ENCODE measurements around the gene FANCF. TPM values are rescaled to one million over a fixed set of nuclear protein-coding genes. Genes with fewer than 3 reads are reported as not detected.

The FANCF gene
- total and polyA plus RNA-seq, 2 donors (not counting 1 experiment from before 2014, with no cell fraction given) = 4.3 to 26.6 TPM

GRCh38 chr11:22599458-22599857 is 26.2 kb downstream of the FANCF start:
- Histone ChIP-seq H3K4me3 (ENCODE audit: control extremely low read depth in 1 of 5, extremely low read depth in 1 of 5, insufficient read depth in 1 of 5, low read depth in 2 of 5, low read length in 4 of 5) (no peak overlapping the region), H3K36me3 (replicated peaks in 1 of 2; ENCODE audit: control extremely low read depth in 1 of 2, control insufficient read depth in 1 of 2, extremely low read depth in 1 of 2, insufficient read depth in 2 of 2, low read length in 1 of 2) (no peaks in the 10 kb centered on the region), H4K20me1 (ENCODE audit: control insufficient read depth, insufficient read depth, low read length, poor library complexity, severe bottlenecking) (no peaks in the 10 kb centered on the region), H3K9me3 (ENCODE audit: control extremely low read depth in 1 of 3, control insufficient read depth in 2 of 3, insufficient read depth in 1 of 3, low read length in 2 of 3) (no peaks in the 10 kb centered on the region), H3K79me2 (ENCODE audit: control insufficient read depth, insufficient read depth, low read length) (no peaks in the 10 kb centered on the region), H3K4me2 (replicated peaks; ENCODE audit: low read depth, low read length, poor library complexity, severe bottlenecking) (no peak overlapping the region), H3K4me1 (ENCODE audit: control insufficient read depth in 2 of 2, insufficient read depth in 2 of 2, low read length in 2 of 2) (no peaks in the 10 kb centered on the region), H3K27me3 (replicated peaks in 1 of 4; ENCODE audit: control extremely low read depth in 1 of 4, control insufficient read depth in 3 of 4, insufficient read depth in 4 of 4, low read length in 3 of 4) (peaks cover 0 to 5% (median 0%) of the 10 kb centered on the region in 4 experiments), H3K27ac (ENCODE audit: low read length in 2 of 2) (no peak overlapping the region), H2AFZ (ENCODE audit: insufficient read depth, low read depth, low read length, poor library complexity, severe bottlenecking) (no peak overlapping the region), H3K9ac (ENCODE audit: low read length) (no peak overlapping the region)
- no peaks in the 10 kb centered on the region for H3K4me1 Mint-ChIP-seq
- H3K27ac Mint-ChIP-seq = no peak overlapping the region
- peaks cover 13% of the 10 kb centered on the region for H3K27me3 Mint-ChIP-seq
- intact Hi-C loops (cut with micrococcal nuclease) = no loop called here
- ATAC-seq (ENCODE audit: low read depth) = no peak
- ChIA-PET CTCF (no interaction called here), POLR2A (no interaction called here)
- 100% methylated on average over 3 of the region's 5 CpGs for WGBS (ENCODE audit: insufficient coverage)
- no peak overlapping the region for H3K4me3 Mint-ChIP-seq
- no peak for TF ChIP-seq CTCF (IDR thresholded peaks at IDR 0.05)
- TF ChIP-seq EZH2 (IDR thresholded peaks at IDR 0.05; ENCODE audit: borderline replicate concordance, insufficient read depth, low read depth, low read length, poor library complexity, severe bottlenecking) = no peak
- no peak for DNase-seq
- H3K9me3 Mint-ChIP-seq (ENCODE audit: insufficient read depth) = no peaks in the 10 kb centered on the region

GRCh38 chr11:22597062-22597461 is 28.6 kb downstream of the FANCF start:
- no CpG with 5 or more reads among the region's 2 CpGs for WGBS (ENCODE audit: insufficient coverage)
- intact Hi-C loops (cut with micrococcal nuclease) = no loop called here
- no peak overlapping the region for H3K27ac Mint-ChIP-seq

More at GRCh38 chr11:22597062-22597461, 28.6 kb downstream of the FANCF start:
- Histone ChIP-seq H3K4me1 (ENCODE audit: control insufficient read depth in 2 of 2, insufficient read depth in 2 of 2, low read length in 2 of 2) (no peaks in the 10 kb centered on the region), H3K4me2 (replicated peaks; ENCODE audit: low read depth, low read length, poor library complexity, severe bottlenecking) (no peak overlapping the region), H3K9ac (ENCODE audit: low read length) (no peak overlapping the region), H4K20me1 (ENCODE audit: control insufficient read depth, insufficient read depth, low read length, poor library complexity, severe bottlenecking) (no peaks in the 10 kb centered on the region), H3K27ac (ENCODE audit: low read length in 2 of 2) (no peak overlapping the region), H3K9me3 (ENCODE audit: control extremely low read depth in 1 of 3, control insufficient read depth in 2 of 3, insufficient read depth in 1 of 3, low read length in 2 of 3) (no peaks in the 10 kb centered on the region), H3K79me2 (ENCODE audit: control insufficient read depth, insufficient read depth, low read length) (no peaks in the 10 kb centered on the region), H2AFZ (ENCODE audit: insufficient read depth, low read depth, low read length, poor library complexity, severe bottlenecking) (no peak overlapping the region), H3K4me3 (ENCODE audit: control extremely low read depth in 1 of 5, extremely low read depth in 1 of 5, insufficient read depth in 1 of 5, low read depth in 2 of 5, low read length in 4 of 5) (no peak overlapping the region), H3K27me3 (replicated peaks in 1 of 4; ENCODE audit: control extremely low read depth in 1 of 4, control insufficient read depth in 3 of 4, insufficient read depth in 4 of 4, low read length in 3 of 4) (peaks cover 0 to 4% (median 0%) of the 10 kb centered on the region in 4 experiments), H3K36me3 (replicated peaks in 1 of 2; ENCODE audit: control extremely low read depth in 1 of 2, control insufficient read depth in 1 of 2, extremely low read depth in 1 of 2, insufficient read depth in 2 of 2, low read length in 1 of 2) (no peaks in the 10 kb centered on the region)
- Mint-ChIP-seq H3K4me3 (no peak overlapping the region), H3K4me1 (no peaks in the 10 kb centered on the region), H3K27me3 (peaks cover 19% of the 10 kb centered on the region), H3K9me3 (ENCODE audit: insufficient read depth) (no peaks in the 10 kb centered on the region)
- no peak for ATAC-seq (ENCODE audit: low read depth)
- POLR2A ChIA-PET = no interaction called here
- no peak for DNase-seq
- no peak for TF ChIP-seq CTCF (IDR thresholded peaks at IDR 0.05)
- no peak for TF ChIP-seq EZH2 (IDR thresholded peaks at IDR 0.05; ENCODE audit: borderline replicate concordance, insufficient read depth, low read depth, low read length, poor library complexity, severe bottlenecking)
- CTCF ChIA-PET = no interaction called here

All from B cell (primary cell).